Natural killer cell (primary cell): ENCODE results near the gene TTC38. TPM values are rescaled to one million over a fixed set of nuclear protein-coding genes. Genes with fewer than 3 reads are reported as not detected.

Experiments
- ATAC-seq, 3 donors: fragments of 150-1000 bp in 2 of 3; fragments of 200-7000 bp in 1 of 3; cut with Tn5 transposase; 1 replicate in 1 of 3; 2 replicates in 2 of 3; pipeline ENCODE4 v1.10.0; 2021; ENCODE audit warnings: mild to moderate bottlenecking in 2 of 3, moderate library complexity in 2 of 3
- DNase-seq, 2 donors: peaks; one replicate each; pipeline versions ENCODE4 v3.0.0 to v3.0.0-alpha.2; 2013 to 2021; ENCODE audit warnings: mixed read lengths in 1 of 2
- H3K27ac ChIP-seq: one replicate; pipeline ENCODE4 v1.5.1; 2013; ENCODE audit warnings: mild to moderate bottlenecking, low read length
- H3K27me3 ChIP-seq: one replicate; pipeline ENCODE4 v1.6.1; 2013; ENCODE audit warnings: low read length; ENCODE audit not compliant: control insufficient read depth, insufficient read depth
- H3K36me3 ChIP-seq: one replicate; pipeline ENCODE4 v1.6.1; 2013; ENCODE audit warnings: low read length; ENCODE audit not compliant: control insufficient read depth, insufficient read depth
- H3K4me1 ChIP-seq: one replicate; pipeline ENCODE4 v1.6.1; 2013; ENCODE audit warnings: low read length; ENCODE audit not compliant: control insufficient read depth, insufficient read depth
- H3K4me3 ChIP-seq: one replicate; pipeline ENCODE4 v1.5.1; 2013; ENCODE audit warnings: low read length
- H3K9me3 ChIP-seq: one replicate; pipeline ENCODE4 v1.6.1; 2013; ENCODE audit warnings: low read length; ENCODE audit not compliant: control insufficient read depth, insufficient read depth
- H3K27ac Mint-ChIP-seq, 2 donors: one replicate each; pipeline ENCODE4 v1.8.0; 2022; ENCODE audit warnings: mild to moderate bottlenecking in 2 of 2, mixed read lengths in 2 of 2, moderate library complexity in 1 of 2
- H3K27me3 Mint-ChIP-seq, 2 donors: one replicate each; pipeline ENCODE4 v1.8.0; 2022; ENCODE audit warnings: low read depth in 2 of 2, mixed read lengths in 2 of 2
- H3K36me3 Mint-ChIP-seq: one replicate; pipeline ENCODE4 v1.8.0; 2022; ENCODE audit warnings: mixed read lengths
- H3K4me1 Mint-ChIP-seq, 2 donors: one replicate each; pipeline ENCODE4 v1.8.0; 2022; ENCODE audit warnings: mixed read lengths in 2 of 2
- H3K4me3 Mint-ChIP-seq: one replicate; pipeline ENCODE4 v1.8.0; 2022; ENCODE audit warnings: mild to moderate bottlenecking, moderate library complexity, mixed read lengths
- H3K9me3 Mint-ChIP-seq, 2 donors: one replicate each; pipeline ENCODE4 v1.8.0; 2022; ENCODE audit warnings: mixed read lengths in 2 of 2
- WGBS: methylation state at CpG from one replicate; pipeline ENCODE4 v1.1.7; 2013; ENCODE audit warnings: missing lambda C conversion rate; ENCODE audit not compliant: insufficient coverage; 5-methylcytosine and 5-hydroxymethylcytosine counted together
- intact Hi-C: fragments of 100-400 bp; cut with micrococcal nuclease; formaldehyde crosslinking; loops from one replicate; pipeline ENCODE4 v1.14.2; 2022
- total RNA-seq, 4 donors: library from RNA; stranded (reverse); fragments of 120-200 nt in 1 of 4; gene quantifications; one replicate each; pipeline versions ENCODE4 v1.2.3 to v1.2.4, GENCODE V29; 2013 to 2022
- TF ChIP-seq, protein P1 (sequence below): fragments of 200-600 bp; IDR thresholded peaks from one replicate; pipeline ENCODE4 v1.8.0; 2022; ENCODE audit warnings: antibody characterized with exemption

The TTC38 gene
- 100 to 1,000 TPM; 251 to 313 (median 312) TPM for total RNA-seq
- 123 TPM for total RNA-seq (2013)

DNA sequence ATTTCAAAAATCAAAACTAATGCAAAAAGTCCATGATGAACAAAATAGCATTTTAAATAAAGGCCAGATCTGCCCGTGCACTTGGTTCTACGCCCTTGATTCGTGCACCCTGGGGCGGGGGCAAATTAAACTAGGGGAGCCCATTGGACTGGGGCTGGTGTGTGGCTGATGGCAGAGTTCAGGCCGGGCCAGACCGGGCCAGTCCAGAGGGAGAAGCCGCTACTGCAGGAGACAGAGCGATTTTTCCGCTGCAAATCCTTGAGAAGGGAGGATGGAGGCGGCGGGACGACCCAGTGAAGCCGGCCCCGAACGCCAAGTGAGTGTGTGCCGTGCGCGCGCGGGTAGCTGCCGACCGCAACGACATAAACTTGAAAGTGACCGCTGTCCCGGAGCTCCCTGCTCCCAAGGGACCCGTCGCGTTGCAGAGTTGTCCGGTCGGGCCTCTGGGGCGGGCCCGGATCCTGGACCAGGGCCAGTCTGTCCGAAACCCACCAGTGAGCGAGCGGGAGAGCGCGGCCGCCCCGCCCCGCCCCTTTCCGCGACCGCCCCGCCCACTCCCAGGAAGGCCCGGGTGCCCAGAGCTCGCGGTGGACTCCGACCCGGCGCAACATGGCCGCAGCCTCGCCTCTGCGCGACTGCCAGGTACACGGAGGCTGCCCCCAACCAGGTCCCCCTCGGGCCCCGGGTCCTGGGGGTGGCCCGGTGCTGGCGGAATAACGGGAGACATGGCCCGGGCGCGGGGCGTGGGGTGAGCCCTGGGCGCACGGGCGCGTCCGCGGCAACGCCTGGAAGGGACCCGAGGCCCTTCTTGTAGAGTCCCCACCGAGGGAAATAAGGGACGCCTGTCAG lies at the start of gene TTC38:
Gene TTC38 (plus strand): TSS at position 578 of the 849 bp plus-strand sequence. CDS start 32 bp downstream, at position 610.
- no peaks in the 10 kb centered on the region for H3K27me3 ChIP-seq
- intact Hi-C loops, result loop anchor here (2.0 kb wide), 2 partner anchors 13 to 21 kb away; no protein-coding TSS in a partner anchor
- peaks cover 11% of the 10 kb centered on the region for H3K36me3 ChIP-seq
- Mint-ChIP-seq H3K27me3 (no peaks in the 10 kb centered on the region), H3K4me1 (peaks cover 61 to 65% of the 10 kb centered on the region in 2 donors), H3K9me3 (no peaks in the 10 kb centered on the region), H3K27ac (peak within 1 kb of the TSS; percentile 82 to 88), H3K4me3 (peak within 1 kb of the TSS; percentile 95), H3K36me3 (no peaks in the 10 kb centered on the region)
- peaks cover 48% of the 10 kb centered on the region for H3K4me1 ChIP-seq
- WGBS, result 2% methylated on average over 74 of the region's 74 CpGs
- peak; percentile 57 to 63 for DNase-seq
- H3K27ac ChIP-seq, result peak within 1 kb of the TSS; percentile 28
- TF ChIP-seq, protein P1, sequence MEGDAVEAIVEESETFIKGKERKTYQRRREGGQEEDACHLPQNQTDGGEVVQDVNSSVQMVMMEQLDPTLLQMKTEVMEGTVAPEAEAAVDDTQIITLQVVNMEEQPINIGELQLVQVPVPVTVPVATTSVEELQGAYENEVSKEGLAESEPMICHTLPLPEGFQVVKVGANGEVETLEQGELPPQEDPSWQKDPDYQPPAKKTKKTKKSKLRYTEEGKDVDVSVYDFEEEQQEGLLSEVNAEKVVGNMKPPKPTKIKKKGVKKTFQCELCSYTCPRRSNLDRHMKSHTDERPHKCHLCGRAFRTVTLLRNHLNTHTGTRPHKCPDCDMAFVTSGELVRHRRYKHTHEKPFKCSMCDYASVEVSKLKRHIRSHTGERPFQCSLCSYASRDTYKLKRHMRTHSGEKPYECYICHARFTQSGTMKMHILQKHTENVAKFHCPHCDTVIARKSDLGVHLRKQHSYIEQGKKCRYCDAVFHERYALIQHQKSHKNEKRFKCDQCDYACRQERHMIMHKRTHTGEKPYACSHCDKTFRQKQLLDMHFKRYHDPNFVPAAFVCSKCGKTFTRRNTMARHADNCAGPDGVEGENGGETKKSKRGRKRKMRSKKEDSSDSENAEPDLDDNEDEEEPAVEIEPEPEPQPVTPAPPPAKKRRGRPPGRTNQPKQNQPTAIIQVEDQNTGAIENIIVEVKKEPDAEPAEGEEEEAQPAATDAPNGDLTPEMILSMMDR, result no peak
- H3K4me3 ChIP-seq, result peak within 1 kb of the TSS; percentile 61
- ATAC-seq, result peak; percentile 83 to 86 (median 86)
- H3K9me3 ChIP-seq, result no peaks in the 10 kb centered on the region

DNA sequence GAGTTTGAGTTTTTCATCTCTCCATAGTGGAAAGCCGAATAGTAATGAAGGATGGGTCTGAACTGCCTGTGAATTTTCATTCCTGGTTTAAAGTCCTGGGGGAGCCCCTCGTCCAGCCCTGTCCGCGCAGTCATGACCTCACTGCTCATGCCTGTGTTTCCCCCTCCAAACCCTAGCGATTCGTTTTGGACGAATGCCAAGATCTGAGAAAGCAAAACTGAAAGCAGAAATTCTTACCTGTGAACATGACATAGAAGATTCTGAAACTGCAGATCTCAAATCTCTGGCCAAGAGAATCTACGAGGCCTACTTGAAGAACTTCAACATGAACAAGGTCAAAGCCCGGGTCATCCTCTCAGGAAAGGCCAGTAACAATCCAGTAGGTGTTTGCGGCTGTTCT lies 48.2 kb upstream of the TTC38 start:
- TF ChIP-seq, protein P1, result no peak
- Histone ChIP-seq H3K36me3 (peaks cover 29% of the 10 kb centered on the region), H3K27ac (no peak overlapping the region), H3K9me3 (no peaks in the 10 kb centered on the region), H3K4me3 (no peak overlapping the region), H3K27me3 (no peaks in the 10 kb centered on the region), H3K4me1 (peaks cover 2% of the 10 kb centered on the region)
- Mint-ChIP-seq H3K27me3 (no peaks in the 10 kb centered on the region), H3K36me3 (no peaks in the 10 kb centered on the region), H3K4me1 (peaks cover 5% of the 10 kb centered on the region in 2 donors), H3K27ac (no peak overlapping the region), H3K9me3 (no peaks in the 10 kb centered on the region), H3K4me3 (no peak overlapping the region)
- DNase-seq, result peak in 1 of 2 donors; percentile 24
- WGBS, result 72% methylated on average over 10 of the region's 10 CpGs
- ATAC-seq, result no peak
- intact Hi-C loops, result no loop called here

DNA sequence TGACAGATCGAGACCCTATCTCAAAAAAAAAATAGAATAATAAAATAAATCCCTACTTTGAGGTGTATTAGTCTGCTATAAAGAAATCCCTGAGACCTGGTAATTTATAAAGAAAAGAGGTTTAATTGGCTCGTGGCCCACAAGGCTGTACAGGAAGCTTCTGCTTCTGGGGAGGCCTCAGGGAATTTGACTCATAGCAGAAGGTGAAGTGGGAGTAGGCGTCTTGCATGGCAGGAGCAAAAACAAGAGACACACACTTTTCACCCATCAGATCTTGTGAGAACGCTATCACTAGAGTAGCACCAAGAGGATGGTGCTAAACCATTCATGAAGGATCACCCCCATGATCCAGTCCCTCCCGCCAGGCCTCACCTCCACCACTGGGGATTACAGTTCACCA lies 46.9 kb upstream of the TTC38 start:
- TF ChIP-seq, protein P1, result no peak
- intact Hi-C loops, result no loop called here
- peaks cover 5% of the 10 kb centered on the region in 2 donors for H3K4me1 Mint-ChIP-seq
- H3K27me3 ChIP-seq, result no peaks in the 10 kb centered on the region
- H3K4me1 ChIP-seq, result peaks cover 2% of the 10 kb centered on the region
- H3K36me3 ChIP-seq, result peaks cover 21% of the 10 kb centered on the region
- H3K27ac ChIP-seq, result no peak overlapping the region
- DNase-seq (no peak), ATAC-seq (no peak)
- no peaks in the 10 kb centered on the region for H3K9me3 Mint-ChIP-seq
- H3K4me3 ChIP-seq, result no peak overlapping the region
- no peak overlapping the region for H3K27ac Mint-ChIP-seq
- H3K36me3 Mint-ChIP-seq, result no peaks in the 10 kb centered on the region
- 72% methylated on average over 4 of the region's 5 CpGs for WGBS
- no peaks in the 10 kb centered on the region for H3K9me3 ChIP-seq
- no peak overlapping the region for H3K4me3 Mint-ChIP-seq
- H3K27me3 Mint-ChIP-seq, result no peaks in the 10 kb centered on the region
